ENCODE measurements around the gene SZT2. TPM values are rescaled to one million over a fixed set of nuclear protein-coding genes. Genes with fewer than 3 reads are reported as not detected.
"Not testable (repeated sequence)": the region's sequence is repeated elsewhere in the genome, so short reads cannot be mapped to it uniquely, and the experiment has no call there.

Gene SZT2
- total RNA-seq, 4 donors from 2014 or later = 26.4 to 61.9 (median 36.7) TPM

DNA sequence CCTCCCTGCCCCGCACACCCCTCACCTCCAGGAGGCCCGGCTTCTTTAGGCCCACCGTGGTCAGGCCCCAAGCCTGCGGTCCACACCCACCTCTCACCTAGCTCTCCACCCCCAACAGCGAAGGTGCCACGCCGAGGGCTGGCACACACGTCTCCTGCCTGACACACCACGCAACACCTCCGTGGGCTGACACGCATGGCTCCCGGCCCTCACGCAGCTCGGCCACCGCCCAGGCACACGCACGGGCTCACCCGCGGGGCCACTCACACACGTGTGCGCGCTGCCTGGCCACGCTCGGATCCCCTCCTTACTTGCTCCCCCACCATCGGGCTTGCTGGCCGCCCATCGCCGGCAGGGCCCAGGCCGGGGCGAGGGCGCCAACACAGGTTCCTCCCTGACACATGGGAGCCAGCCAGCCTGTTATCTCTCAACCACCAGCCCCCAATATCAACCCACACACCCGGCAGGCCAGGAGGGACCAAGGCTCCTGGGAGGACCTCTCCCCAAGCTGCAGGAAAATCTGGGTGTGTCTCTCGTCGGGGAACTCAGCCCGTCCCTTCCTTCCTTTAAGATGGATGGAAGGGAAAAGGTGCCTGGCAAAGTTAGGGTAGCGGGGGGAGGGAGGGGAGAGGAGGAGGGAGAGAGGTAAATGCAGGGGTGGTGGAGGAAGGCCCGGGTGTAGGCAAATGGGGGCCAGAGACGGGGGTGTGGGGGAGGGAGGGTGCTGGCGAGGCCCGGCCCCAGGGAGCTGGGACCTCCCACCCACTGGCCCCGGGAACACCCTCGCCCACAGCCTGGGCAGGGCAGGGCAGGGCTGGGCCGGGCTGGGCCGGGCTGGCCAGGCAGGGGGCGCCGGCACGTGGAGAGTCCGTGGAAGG is 22.4 kb upstream of the SZT2 start:
- peak; percentile 87 for ATAC-seq (ENCODE audit: low FRiP score)
- TF ChIP-seq, protein P1, sequence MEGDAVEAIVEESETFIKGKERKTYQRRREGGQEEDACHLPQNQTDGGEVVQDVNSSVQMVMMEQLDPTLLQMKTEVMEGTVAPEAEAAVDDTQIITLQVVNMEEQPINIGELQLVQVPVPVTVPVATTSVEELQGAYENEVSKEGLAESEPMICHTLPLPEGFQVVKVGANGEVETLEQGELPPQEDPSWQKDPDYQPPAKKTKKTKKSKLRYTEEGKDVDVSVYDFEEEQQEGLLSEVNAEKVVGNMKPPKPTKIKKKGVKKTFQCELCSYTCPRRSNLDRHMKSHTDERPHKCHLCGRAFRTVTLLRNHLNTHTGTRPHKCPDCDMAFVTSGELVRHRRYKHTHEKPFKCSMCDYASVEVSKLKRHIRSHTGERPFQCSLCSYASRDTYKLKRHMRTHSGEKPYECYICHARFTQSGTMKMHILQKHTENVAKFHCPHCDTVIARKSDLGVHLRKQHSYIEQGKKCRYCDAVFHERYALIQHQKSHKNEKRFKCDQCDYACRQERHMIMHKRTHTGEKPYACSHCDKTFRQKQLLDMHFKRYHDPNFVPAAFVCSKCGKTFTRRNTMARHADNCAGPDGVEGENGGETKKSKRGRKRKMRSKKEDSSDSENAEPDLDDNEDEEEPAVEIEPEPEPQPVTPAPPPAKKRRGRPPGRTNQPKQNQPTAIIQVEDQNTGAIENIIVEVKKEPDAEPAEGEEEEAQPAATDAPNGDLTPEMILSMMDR (IDR thresholded peaks at IDR 0.05) = no peak
- no peak for DNase-seq (ENCODE audit: low spot score)

DNA sequence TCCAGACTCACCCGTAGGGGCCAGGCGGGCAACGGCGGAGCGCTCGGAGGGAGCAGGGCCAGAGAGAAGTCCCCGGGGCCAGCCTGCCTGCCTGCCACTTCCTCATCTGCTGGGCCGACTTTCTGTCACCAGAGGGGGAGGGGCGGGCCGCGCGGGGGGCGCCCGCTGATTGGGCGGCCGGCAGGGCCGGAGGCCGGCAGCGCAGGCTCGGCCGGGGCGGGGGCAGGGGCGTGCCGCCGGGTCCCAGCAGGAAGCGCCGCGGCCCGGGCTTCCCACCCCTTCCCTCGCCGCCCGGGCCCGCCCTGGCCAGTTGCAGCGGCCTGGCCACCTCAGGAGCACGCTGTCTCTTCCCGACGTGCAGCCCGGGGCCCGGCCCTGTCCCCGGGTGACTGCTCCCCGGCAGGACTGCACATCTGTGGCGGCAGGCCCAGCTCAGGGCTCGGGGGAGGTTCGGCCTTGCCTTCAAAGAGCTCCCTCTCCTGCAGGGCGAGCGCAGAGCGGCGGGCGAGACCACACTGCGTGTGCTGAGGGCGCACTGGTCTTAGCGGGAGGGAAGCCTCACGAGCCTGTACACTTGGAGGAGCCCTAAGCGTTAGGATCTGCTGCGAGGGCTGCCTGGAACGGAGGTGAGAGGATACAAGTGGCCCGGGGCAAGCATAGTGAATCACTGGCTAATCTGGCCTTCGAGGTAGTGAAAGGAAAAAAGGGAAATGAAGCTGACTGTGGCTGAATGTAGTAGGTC is 21.6 kb upstream of the SZT2 start, which contains the start of gene ELOVL1:
Gene ELOVL1 (minus strand): TSS at position 108 of the 742 bp plus-strand sequence. CDS start 2,402 bp downstream, outside the sequence.
- DNase-seq (ENCODE audit: low spot score) (peak; percentile 70), ATAC-seq (ENCODE audit: low FRiP score) (peak; percentile 90)
- TF ChIP-seq, protein P1 (IDR thresholded peaks at IDR 0.05) = no peak

DNA sequence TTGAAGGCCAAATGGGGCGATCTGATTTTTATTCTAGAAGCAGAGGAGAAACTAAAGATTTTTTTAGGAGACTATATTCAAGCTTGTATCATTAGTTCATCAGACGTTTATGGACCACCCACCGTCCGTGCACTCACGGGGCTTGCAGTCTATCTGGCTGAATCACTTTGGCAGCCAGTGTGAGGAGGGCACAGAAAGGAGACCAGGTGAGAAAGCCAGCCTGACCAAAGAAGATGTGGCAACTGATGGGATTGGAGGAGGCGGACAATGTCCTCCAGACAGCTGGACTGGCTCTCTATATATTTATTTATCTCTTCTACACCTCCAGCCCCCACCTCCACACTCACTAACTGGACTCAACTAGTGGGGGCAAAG is 21.1 kb upstream of the SZT2 start:
- TF ChIP-seq, protein P1 (IDR thresholded peaks at IDR 0.05) = no peak
- ATAC-seq (ENCODE audit: low FRiP score) (peak; percentile 5), DNase-seq (ENCODE audit: low spot score) (no peak)

DNA sequence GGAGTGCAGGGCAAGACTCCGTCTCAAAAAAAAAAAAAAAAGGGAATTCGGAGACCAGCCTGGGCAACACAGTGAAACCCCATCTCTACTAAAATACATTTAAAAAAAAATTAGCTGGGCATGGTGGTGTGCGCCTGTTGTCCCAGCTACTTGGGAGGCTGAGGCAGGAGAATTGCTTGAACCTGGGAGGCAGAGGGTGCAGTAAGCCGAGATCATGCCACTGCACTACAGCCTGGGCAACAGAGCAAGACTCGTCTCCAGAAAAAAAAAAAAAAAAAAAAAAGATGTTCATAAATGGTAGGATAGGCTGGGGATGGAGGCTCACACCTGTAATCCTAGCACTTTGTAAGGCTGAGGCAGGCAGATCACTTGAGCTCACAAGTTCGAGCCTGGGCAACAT is 19.9 kb upstream of the SZT2 start:
- ATAC-seq (ENCODE audit: low FRiP score); DNase-seq (ENCODE audit: low spot score): not testable (repeated sequence)

DNA sequence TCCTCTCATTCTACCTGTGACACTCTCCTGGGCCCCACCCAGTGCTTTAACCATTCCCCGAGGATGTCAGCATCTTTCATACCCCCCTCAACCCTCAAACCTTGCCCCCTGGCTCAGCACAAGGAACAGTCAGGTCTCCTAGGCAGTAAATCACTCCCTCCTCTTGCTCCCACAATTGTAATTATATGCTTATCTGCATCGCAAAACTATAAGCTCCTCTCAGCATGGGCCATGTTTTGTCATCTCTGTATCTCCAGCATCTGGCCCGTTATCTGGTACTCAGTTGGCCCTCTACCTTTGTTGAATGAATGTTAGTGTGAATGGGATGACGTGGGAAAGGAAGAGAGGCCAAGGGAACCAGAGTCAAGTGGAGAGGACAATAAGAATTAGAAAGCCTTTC is 19.1 kb upstream of the SZT2 start:
- no peak for ATAC-seq (ENCODE audit: low FRiP score)
- TF ChIP-seq, protein P1 (IDR thresholded peaks at IDR 0.05) = no peak
- DNase-seq (ENCODE audit: low spot score) = no peak

DNA sequence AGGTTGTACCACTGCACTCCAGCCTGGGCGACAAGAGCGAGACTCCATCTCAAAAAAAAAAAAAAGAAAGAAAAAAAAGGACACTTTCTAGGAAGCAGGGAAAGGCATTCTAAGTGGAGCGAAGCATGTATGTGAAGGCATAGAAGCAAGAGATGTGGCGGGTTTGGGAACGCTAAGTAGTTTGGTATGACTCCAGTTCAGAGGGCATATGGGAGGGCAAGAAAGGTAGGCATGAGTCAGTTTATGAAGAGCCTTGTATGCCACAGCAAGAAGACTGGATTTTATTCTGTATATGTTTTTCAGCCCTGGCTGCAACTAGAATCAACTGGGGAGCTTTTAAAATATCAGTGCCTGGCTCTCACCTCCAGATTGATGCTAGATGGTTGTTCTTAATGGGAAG is 17.5 kb upstream of the SZT2 start:
- DNase-seq (ENCODE audit: low spot score) (no peak), ATAC-seq (ENCODE audit: low FRiP score) (no peak)
- TF ChIP-seq, protein P1 (IDR thresholded peaks at IDR 0.05) = no peak

DNA sequence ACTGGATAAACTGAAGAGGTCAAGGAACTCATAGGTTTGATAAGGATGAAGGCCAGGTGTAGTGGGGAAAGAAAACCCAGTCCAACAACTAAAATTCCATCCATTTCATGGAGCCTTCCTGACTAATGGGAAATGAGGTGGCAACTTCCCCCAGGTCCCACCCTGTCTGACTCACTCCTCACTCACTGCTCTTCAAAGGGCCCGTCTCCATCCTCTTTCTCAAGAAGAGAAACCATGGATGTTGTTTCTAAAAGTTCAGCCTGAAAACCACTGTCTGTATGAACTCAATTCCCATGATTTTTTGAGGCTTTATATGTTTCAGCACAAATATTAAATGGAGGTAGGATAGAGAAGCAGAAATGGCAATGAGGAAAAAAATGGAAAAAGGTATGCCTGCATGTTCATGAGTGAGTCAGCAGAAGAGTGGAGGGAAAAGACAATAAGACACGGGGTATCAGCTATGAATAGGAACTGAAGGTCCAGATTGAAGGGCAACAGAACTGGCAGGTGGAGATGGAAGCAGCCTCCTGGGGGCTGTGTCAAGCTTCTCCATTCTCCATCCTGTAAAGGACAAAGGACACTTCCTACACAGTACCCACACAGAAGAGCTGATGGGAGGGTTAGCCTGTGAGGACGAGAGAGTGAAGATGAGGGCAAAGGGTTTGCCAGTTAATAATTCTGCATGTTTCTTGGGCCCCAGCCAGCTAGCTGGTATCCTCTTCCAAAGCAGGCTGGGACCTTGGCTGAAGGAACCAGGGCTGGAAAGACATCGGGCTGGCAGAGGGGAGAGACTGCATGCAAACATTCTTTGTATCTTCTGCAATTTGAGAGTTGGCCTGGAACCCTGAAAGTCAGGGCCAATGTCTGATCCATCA is 16.4 kb upstream of the SZT2 start:
- ATAC-seq (ENCODE audit: low FRiP score) (peak; percentile 68), DNase-seq (ENCODE audit: low spot score) (no peak)
- TF ChIP-seq, protein P1 (IDR thresholded peaks at IDR 0.05) = no peak
